IMR-90 (cell line): ENCODE data around the gene MROH7. TPM values are rescaled to one million over a fixed set of nuclear protein-coding genes. Genes with fewer than 3 reads are reported as not detected.
"Not testable (repeated sequence)": the region's sequence is repeated elsewhere in the genome, so short reads cannot be mapped to it uniquely, and the experiment has no call there.

Experiments used
- ATAC-seq: fragments of 200-7000 bp; cut with Tn5 transposase; 2 replicates; pipeline ENCODE4 v1.9.1; 2020; ENCODE audit warnings: low read depth, mild to moderate bottlenecking, moderate library complexity
- BruUV-seq: library from RNA; stranded (reverse); fragments of 400-500 nt; replicated peaks from 2 replicates; lab custom pipeline; 2021; lab: Mats Ljungman, UMichigan
- CTCF ChIA-PET: fragments of 300-600 bp; formaldehyde crosslinking; extraction: SDS; loops from one replicate; lab custom pipeline; 2021; ENCODE audit warnings: antibody characterized with exemption; lab: Yijun Ruan, JAX
- POLR2A ChIA-PET: fragments of 300-600 bp; sonication (Branson Sonifier 250); formaldehyde crosslinking; loops from one replicate; lab custom pipeline; 2022; ENCODE audit warnings: antibody characterized with exemption; ENCODE audit not compliant: unreplicated experiment; lab: Charles Lee
- DNase-seq: peaks from one replicate; pipeline ENCODE4 v3.0.0; 2013
- H2AFZ ChIP-seq: replicated peaks from 2 replicates; pipeline ENCODE3; 2013; ENCODE audit warnings: low read length, mild to moderate bottlenecking; ENCODE audit not compliant: poor library complexity
- H2AK5ac ChIP-seq: 2 replicates; pipeline ENCODE4 v1.6.1; 2013; ENCODE audit warnings: low read depth, low read length, inconsistent platforms
- H2AK9ac ChIP-seq: replicated peaks from 2 replicates; pipeline ENCODE3; 2013; ENCODE audit warnings: mild to moderate bottlenecking, low read depth, low read length, moderate library complexity; ENCODE audit not compliant: poor library complexity
- H2BK120ac ChIP-seq: 2 replicates; pipeline ENCODE4 v1.6.1; 2013; ENCODE audit warnings: low read depth, low read length, inconsistent platforms
- H2BK15ac ChIP-seq: 3 replicates; pipeline ENCODE4 v1.6.1; 2013; ENCODE audit warnings: low read depth, low read length, inconsistent platforms
- H2BK20ac ChIP-seq: 2 replicates; pipeline ENCODE4 v1.6.1; 2013; ENCODE audit warnings: low read depth, mild to moderate bottlenecking, inconsistent platforms, low read length, moderate library complexity
- H2BK5ac ChIP-seq: 2 replicates; pipeline ENCODE4 v1.6.1; 2013; ENCODE audit warnings: mild to moderate bottlenecking, low read depth, low read length, inconsistent platforms; ENCODE audit not compliant: poor library complexity, severe bottlenecking
- H3K14ac ChIP-seq: replicated peaks from 2 replicates; pipeline ENCODE4 v1.6.1; 2013; ENCODE audit warnings: low read depth, low read length, inconsistent platforms
- H3K18ac ChIP-seq: 2 replicates; pipeline ENCODE4 v1.6.1; 2013; ENCODE audit warnings: low read depth, low read length, control low read depth
- H3K23ac ChIP-seq: 2 replicates; pipeline ENCODE4 v1.6.1; 2013; ENCODE audit warnings: low read depth, low read length, inconsistent platforms
- H3K27ac ChIP-seq: 2 replicates; pipeline ENCODE4 v1.5.1; 2013; ENCODE audit warnings: mild to moderate bottlenecking, control low read depth, low read length; ENCODE audit not compliant: insufficient read depth
- H3K27me3 ChIP-seq: 2 replicates; pipeline ENCODE4 v1.6.1; 2013; ENCODE audit warnings: low read length; ENCODE audit not compliant: control insufficient read depth, insufficient read depth
- H3K36me3 ChIP-seq: 2 replicates; pipeline ENCODE4 v1.6.1; 2013; ENCODE audit warnings: low read length, mixed read lengths; ENCODE audit not compliant: control insufficient read depth, insufficient read depth
- H3K4ac ChIP-seq: 2 replicates; pipeline ENCODE4 v1.6.1; 2013; ENCODE audit warnings: low read depth, low read length, inconsistent platforms
- H3K4me1 ChIP-seq: 2 replicates; pipeline ENCODE4 v1.6.1; 2013; ENCODE audit warnings: low read length, mixed read lengths; ENCODE audit not compliant: control insufficient read depth, insufficient read depth
- H3K4me2 ChIP-seq: 2 replicates; pipeline ENCODE4 v1.6.1; 2013; ENCODE audit warnings: low read depth, mild to moderate bottlenecking, control low read depth, low read length, moderate library complexity
- H3K4me3 ChIP-seq: 2 replicates; pipeline ENCODE4 v1.5.1; 2013; ENCODE audit warnings: low read depth, mild to moderate bottlenecking, control low read depth, low read length, moderate library complexity; ENCODE audit not compliant: insufficient read depth
- H3K56ac ChIP-seq: 2 replicates; pipeline ENCODE4 v1.6.1; 2013; ENCODE audit warnings: low read length, inconsistent platforms; ENCODE audit not compliant: insufficient read depth; ENCODE audit errors: extremely low read depth
- H3K79me1 ChIP-seq, 2 experiments: 2 replicates each; pipeline ENCODE4 v1.6.1; 2013; ENCODE audit warnings: low read length in 2 of 2, inconsistent platforms in 1 of 2, low read depth in 1 of 2
- H3K9ac ChIP-seq: 2 replicates; pipeline ENCODE4 v1.6.1; 2013; ENCODE audit warnings: low read depth, low read length, control low read depth
- H3K9me1 ChIP-seq: 2 replicates; pipeline ENCODE4 v1.6.1; 2013; ENCODE audit warnings: low read length, inconsistent platforms; ENCODE audit not compliant: insufficient read depth
- H3K9me3 ChIP-seq: 2 replicates; pipeline ENCODE4 v1.6.1; 2013; ENCODE audit warnings: low read length; ENCODE audit not compliant: control insufficient read depth, insufficient read depth
- H4K20me1 ChIP-seq: 2 replicates; pipeline ENCODE4 v1.6.1; 2013; ENCODE audit warnings: low read length, inconsistent platforms; ENCODE audit not compliant: insufficient read depth
- H4K5ac ChIP-seq: 2 replicates; pipeline ENCODE4 v1.6.1; 2013; ENCODE audit warnings: mild to moderate bottlenecking, low read depth, low read length, control low read depth
- H4K8ac ChIP-seq, 2 experiments: 2 replicates each; pipeline ENCODE4 v1.6.1; 2013; ENCODE audit warnings: low read depth in 2 of 2, low read length in 2 of 2, control low read depth in 1 of 2, inconsistent platforms in 1 of 2
- H4K91ac ChIP-seq: 2 replicates; pipeline ENCODE4 v1.6.1; 2013; ENCODE audit warnings: low read depth, low read length, inconsistent platforms; ENCODE audit not compliant: insufficient read depth
- WGBS, 2 experiments: methylation state at CpG; one replicate each; pipeline versions ENCODE4 v1.1.5 to v1.1.7; 2013; ENCODE audit warnings: missing lambda C conversion rate in 2 of 2; ENCODE audit not compliant: insufficient read length in 1 of 2; ENCODE audit errors: extremely low coverage in 2 of 2; 5-methylcytosine and 5-hydroxymethylcytosine counted together
- dilution Hi-C: fragments of 300-500 bp; cut with HindIII; formaldehyde crosslinking; loops from one replicate; pipeline ENCODE4 v1.14.3; 2018; ENCODE audit warnings: low sequenced_read_pairs; ENCODE audit not compliant: unreplicated experiment
- in situ Hi-C: fragments of 300-500 bp; cut with MboI; formaldehyde crosslinking; loops from 3 replicates; pipeline ENCODE4 v1.14.3; 2019; ENCODE audit warnings: low sequenced_read_pairs, inconsistent platforms, mixed read lengths
- intact Hi-C: fragments of 100-400 bp; cut with micrococcal nuclease; formaldehyde crosslinking; loops from 2 replicates; pipeline ENCODE4 v1.10.0; 2022
- polyA plus RNA-seq, 3 experiments: library from polyadenylated mRNA; depleted of rRNA; stranded (reverse); fragments of >200 nt; gene quantifications; 2 replicates each; pipeline ENCODE4 v1.2.3, GENCODE V29; 2012; ENCODE audit warnings: low replicate concordance in 1 of 3
- total RNA-seq: library from RNA; depleted of rRNA; stranded (reverse); fragments of >200 nt; gene quantifications from 2 replicates; pipeline ENCODE4 v1.2.3, GENCODE V29; 2012

MROH7 gene
- total and polyA plus RNA-seq, 2 of the 4 experiments (the other 2 are of a cell fraction) = not detected

DNA sequence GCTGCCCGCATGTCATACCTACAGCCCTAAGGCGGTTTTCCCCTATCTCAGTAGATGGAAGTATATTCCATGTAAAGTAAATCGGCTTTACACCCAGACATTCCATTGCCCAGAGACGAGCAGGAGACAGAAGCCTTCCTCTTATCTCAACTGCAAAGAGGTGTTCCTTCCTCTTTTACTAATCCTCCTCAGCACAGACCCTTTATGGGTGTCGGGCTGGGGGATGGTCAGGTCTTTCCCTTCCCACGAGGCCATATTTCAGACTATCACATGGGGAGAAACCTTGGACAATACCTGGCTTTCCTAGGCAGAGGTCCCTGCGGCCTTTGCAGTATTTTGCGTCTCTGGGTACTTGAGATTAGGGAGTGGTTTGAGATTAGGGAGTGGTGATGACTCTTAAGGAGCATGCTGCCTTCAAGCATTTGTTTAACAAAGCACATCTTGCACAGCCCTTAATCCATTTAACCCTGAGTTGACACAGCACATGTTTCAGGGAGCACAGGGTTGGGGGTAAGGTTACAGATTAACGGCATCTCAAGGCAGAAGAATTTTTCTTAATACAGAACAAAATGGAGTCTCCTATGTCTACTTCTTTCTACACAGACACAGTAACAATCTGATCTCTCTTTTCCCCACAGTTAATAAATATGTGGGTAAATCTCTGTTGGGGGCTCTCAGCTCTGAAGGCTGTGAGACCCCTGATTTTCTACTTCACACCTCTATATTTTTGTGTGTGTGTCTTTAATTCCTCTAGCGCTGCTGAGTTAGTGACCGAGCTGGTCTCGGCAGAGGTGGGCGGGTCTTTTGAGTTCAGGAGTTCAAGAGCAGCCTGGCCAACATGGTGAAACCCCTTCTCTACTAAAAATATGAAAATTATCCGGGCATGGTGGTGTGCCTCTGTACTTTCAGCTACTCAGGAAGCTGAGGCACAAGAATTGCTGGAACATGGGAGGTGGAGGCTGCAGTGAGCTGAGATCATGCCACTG, 4.8 kb upstream of the MROH7 start:
- H2AK9ac ChIP-seq, H2AK5ac ChIP-seq, H3K36me3 ChIP-seq, H3K56ac ChIP-seq, ATAC-seq, H3K4me3 ChIP-seq, H3K9me3 ChIP-seq, CTCF ChIA-PET, H2AFZ ChIP-seq, in situ Hi-C loops, H4K20me1 ChIP-seq, DNase-seq, POLR2A ChIA-PET, H2BK15ac ChIP-seq, H3K4me2 ChIP-seq, H4K8ac ChIP-seq, H3K14ac ChIP-seq, H3K27ac ChIP-seq, H2BK120ac ChIP-seq, H2BK5ac ChIP-seq, H3K9ac ChIP-seq, H3K79me1 ChIP-seq, H3K18ac ChIP-seq, H3K23ac ChIP-seq, dilution Hi-C loops, H3K9me1 ChIP-seq, BruUV-seq, H3K4me1 ChIP-seq, H4K5ac ChIP-seq, H4K91ac ChIP-seq, H2BK20ac ChIP-seq, intact Hi-C loops, H3K4ac ChIP-seq: not testable (repeated sequence)
- WGBS, 2 experiments = no CpG with 5 or more reads among the region's 14 CpGs
- peaks cover 15% of the 10 kb centered on the region for H3K27me3 ChIP-seq
